ENCODE data around the gene FLT3. TPM values are rescaled to one million over a fixed set of nuclear protein-coding genes. Genes with fewer than 3 reads are reported as not detected.

Gene FLT3
- total and polyA plus RNA-seq, 9 donors: 0.08 to 0.97 (median 0.15) TPM; not detected in 1

DNA sequence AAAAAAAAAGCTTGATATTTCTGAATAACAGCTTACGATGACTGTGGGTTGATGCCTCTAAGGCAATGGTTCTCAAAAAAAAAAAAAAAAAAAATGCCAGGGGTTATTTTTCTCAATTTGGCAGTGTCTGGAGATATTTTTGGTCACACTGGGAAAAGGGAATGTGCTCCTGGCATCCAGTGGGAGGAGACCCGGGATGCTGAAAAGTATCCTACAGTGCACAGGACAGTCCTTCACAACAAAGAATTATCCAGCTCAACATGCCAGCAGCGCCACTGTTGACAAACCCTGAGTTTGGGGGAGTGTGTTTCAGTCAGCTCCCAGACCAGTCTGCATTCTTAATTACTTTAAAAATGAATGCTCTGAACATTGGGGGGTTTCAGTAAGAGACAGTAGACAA lies 54.5 kb downstream of the FLT3 start:
- Histone ChIP-seq H3K4me1 (ENCODE audit: insufficient read depth) (no peaks in the 10 kb centered on the region), H3K36me3 (no peaks in the 10 kb centered on the region), H3K4me3 (no peak overlapping the region), H3K9me3 (no peaks in the 10 kb centered on the region), H3K27me3 (no peaks in the 10 kb centered on the region), H3K27ac (no peak overlapping the region)
- DNase-seq: no peak
- intact Hi-C loops (cut with DNase I): no loop called here
- WGBS, 3 donors: 49 to 55% (median 50%) methylated on average over 3 of the region's 3 CpGs
- no peak for TF ChIP-seq EP300 (IDR thresholded peaks at IDR 0.05)
- TF ChIP-seq CTCF (IDR thresholded peaks at IDR 0.05): no peak

GRCh38 chr13:28044608-28045007 lies 55.8 kb downstream of the FLT3 start:
- 83 to 91% (median 90%) methylated on average over 2 of the region's 2 CpGs for WGBS, 3 donors
- H3K36me3 ChIP-seq: no peaks in the 10 kb centered on the region
- H3K27ac ChIP-seq: no peak overlapping the region
- H3K4me3 ChIP-seq: no peak overlapping the region
- DNase-seq: no peak
- H3K9me3 ChIP-seq: no peaks in the 10 kb centered on the region
- intact Hi-C loops (cut with DNase I): no loop called here
- H3K27me3 ChIP-seq: no peaks in the 10 kb centered on the region
- TF ChIP-seq EP300 (IDR thresholded peaks at IDR 0.05) (no peak), CTCF (IDR thresholded peaks at IDR 0.05) (no peak), POLR2A (IDR thresholded peaks at IDR 0.05) (no peak)
- no peaks in the 10 kb centered on the region for H3K4me1 ChIP-seq (ENCODE audit: insufficient read depth)

DNA sequence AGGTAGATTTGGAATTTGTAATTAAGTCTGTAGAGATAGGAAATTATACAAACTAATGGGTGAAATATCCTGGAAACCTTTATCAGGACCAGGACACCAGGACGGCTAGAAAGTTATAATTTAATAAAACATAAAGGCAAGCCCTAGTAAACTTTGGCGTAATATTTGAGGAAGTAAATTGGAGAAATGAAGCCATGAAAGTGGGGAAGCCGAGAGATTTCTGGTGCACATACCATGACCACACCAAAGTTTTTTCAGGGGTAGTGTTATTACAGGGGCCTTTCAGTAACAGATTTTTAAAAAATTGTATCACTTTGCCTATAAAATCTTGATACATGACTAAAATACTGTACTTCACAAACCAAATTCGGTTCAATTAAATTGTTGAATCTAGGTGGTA lies 57.2 kb downstream of the FLT3 start:
- Histone ChIP-seq H3K4me3 (no peak overlapping the region), H3K27ac (no peak overlapping the region), H3K9me3 (no peaks in the 10 kb centered on the region), H3K36me3 (no peaks in the 10 kb centered on the region), H3K4me1 (ENCODE audit: insufficient read depth) (no peaks in the 10 kb centered on the region), H3K27me3 (no peaks in the 10 kb centered on the region)
- TF ChIP-seq CTCF (IDR thresholded peaks at IDR 0.05) (no peak), POLR2A (IDR thresholded peaks at IDR 0.05) (no peak), EP300 (IDR thresholded peaks at IDR 0.05) (no peak)
- WGBS, 3 donors: 82 to 89% (median 87%) methylated on average over 4 of the region's 4 CpGs
- no peak for DNase-seq
- intact Hi-C loops (cut with DNase I): no loop called here

DNA sequence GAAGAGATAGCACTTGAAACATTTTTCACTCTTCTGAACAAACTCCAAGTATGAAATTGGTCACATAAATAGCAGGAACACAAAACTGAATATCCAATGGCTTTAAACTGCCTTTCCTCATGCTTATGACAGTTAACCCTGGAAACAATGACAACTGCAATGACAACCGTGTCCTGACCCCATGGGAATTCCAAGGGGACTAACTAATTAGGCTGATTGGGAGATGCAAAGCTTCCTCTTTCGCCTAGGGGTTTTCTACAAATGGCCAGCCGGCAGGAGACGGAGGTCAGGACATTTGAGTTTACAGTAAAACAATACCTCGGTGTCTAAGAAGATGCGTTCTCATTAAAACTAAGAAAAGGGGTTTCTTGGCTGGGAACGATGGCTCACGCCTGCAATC lies 58.9 kb downstream of the FLT3 start:
- Histone ChIP-seq H3K27me3 (no peaks in the 10 kb centered on the region), H3K4me3 (no peak overlapping the region), H3K9me3 (no peaks in the 10 kb centered on the region), H3K4me1 (ENCODE audit: insufficient read depth) (no peaks in the 10 kb centered on the region), H3K27ac (no peak overlapping the region), H3K36me3 (no peaks in the 10 kb centered on the region)
- TF ChIP-seq CTCF (IDR thresholded peaks at IDR 0.05): no peak
- TF ChIP-seq EP300 (IDR thresholded peaks at IDR 0.05): no peak
- no peak for TF ChIP-seq POLR2A (IDR thresholded peaks at IDR 0.05)
- intact Hi-C loops (cut with DNase I): no loop called here
- no peak for DNase-seq
- 75 to 88% (median 84%) methylated on average over 8 of the region's 8 CpGs for WGBS, 3 donors

DNA sequence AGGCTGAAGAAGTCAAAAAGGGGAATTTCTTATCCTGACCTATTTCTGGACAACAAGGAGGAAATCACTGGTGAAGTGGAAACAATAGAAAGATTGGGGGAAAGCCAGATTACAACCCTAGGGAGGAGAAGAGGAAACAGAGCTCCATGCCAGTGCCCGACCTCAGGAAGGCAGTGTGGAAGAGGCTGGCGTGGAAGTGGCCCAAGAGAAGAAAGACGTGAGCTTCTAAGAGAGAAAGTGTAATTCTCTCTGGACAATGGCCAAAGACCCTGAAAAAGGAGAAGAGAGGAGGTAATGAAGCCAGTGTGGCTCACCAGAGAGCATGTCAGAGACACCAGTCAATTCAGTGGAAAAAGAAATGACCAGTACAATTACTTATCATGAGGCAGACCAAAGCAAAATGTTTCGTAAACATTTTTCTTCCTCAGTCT lies 59.3 kb downstream of the FLT3 start:
- TF ChIP-seq POLR2A (IDR thresholded peaks at IDR 0.05) (no peak), EP300 (IDR thresholded peaks at IDR 0.05) (no peak), CTCF (IDR thresholded peaks at IDR 0.05) (no peak)
- intact Hi-C loops (cut with DNase I): no loop called here
- no peaks in the 10 kb centered on the region for H3K4me1 ChIP-seq (ENCODE audit: insufficient read depth)
- no peaks in the 10 kb centered on the region for H3K27me3 ChIP-seq
- H3K27ac ChIP-seq: no peak overlapping the region
- H3K36me3 ChIP-seq: no peaks in the 10 kb centered on the region
- no peaks in the 10 kb centered on the region for H3K9me3 ChIP-seq
- WGBS, 3 donors: 53 to 69% (median 63%) methylated on average over 4 of the region's 4 CpGs
- no peak for DNase-seq
- no peak overlapping the region for H3K4me3 ChIP-seq
